HG03039 (cell line): ENCODE results near the gene SPDYE1.

Experiments
- ATAC-seq: cut with Tn5 transposase; IDR thresholded peaks from one replicate; pipeline ENCODE4 v1.9.1; 2021; ENCODE audit warnings: mild to moderate bottlenecking, moderate library complexity; ENCODE audit not compliant: unreplicated experiment

Gene SPDYE1

DNA sequence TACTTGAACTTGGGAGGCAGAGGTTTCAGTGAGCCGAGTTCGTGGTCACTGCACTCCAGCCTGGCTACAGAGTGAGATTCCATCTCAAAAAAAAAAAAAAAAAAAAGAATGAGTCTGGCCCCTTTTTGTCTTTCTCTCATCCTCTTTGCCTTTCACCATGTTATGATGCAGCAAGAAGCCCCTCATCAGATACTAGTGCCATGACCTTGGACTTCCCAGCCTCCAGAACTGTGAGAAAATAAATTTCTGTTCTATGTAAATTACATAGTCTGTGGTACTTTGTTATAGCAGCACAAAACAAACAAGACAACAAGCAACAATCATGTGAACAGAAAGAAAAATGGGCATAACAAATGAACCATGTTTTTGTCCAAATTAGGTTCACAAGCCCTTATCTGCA, 44.5 kb downstream of the SPDYE1 start:
- ATAC-seq, result no peak

DNA sequence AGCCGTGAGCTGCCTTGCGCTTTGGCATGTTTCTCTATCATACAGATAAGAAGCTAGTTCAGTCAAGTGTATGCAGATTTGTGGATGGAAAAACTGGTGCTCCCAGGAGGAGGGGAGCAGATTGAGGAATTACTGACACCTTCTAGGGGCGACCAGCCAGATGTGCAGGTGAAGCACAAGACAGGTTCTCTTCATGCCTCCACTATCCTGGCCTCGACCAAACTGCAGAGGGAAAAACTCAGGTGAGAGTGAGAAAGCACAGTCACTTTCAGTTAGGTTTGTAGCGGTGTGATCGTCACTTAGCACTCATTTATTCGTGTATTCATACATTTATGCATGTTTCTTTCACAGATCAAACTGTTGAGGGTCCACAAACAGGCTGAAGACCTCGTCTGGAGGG, 46.2 kb downstream of the SPDYE1 start:
- ATAC-seq, result no peak

DNA sequence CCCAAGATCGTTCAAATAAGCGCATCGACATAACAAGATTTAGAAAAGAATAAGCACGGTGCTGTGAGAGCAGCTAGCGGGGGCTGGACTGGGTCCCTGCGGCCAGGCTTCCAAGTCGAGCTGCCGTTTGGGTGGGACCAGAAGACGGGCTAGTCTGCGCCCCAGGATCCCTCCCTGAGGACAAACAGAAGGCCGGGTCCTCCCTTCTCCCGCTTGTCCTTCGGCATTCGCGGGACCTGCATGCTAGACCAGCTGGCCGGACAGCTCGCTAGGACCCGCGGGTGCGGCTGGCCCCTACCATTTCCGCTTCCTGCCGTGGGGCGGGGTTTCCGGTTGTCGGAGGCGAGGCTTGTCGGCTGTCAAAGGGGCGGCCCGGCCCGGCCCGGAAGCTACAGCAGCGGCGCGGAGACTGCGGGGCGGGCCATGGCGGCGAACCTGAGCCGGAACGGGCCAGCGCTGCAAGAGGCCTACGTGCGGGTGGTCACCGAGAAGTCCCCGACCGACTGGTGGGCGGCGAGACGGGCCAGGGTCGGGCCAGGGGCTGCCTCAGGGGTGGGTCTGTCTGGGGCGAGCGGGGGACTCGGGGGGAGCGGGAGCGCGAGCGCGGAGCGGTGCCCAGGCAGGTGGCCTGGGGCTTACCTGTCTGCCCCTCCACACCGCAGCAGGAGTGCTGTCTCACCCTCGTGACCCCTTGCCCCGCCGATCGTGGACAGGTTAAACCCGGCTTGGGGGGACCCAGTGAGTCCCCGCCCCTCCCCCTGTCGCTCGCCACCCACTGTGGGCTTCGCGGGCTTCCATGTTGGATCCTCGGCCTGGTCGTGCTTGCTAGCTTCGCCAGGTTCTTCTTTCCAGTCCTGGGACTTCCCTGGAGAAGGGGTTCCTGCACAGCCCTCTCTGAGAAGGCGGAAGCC, 46.9 kb downstream of the SPDYE1 start, which contains the start of gene DBNL:
TSS of gene DBNL (plus strand) at position 388 of the 911 bp plus-strand sequence. CDS start at position 424, 36 bp downstream.
- peak; percentile 67 for ATAC-seq

DNA sequence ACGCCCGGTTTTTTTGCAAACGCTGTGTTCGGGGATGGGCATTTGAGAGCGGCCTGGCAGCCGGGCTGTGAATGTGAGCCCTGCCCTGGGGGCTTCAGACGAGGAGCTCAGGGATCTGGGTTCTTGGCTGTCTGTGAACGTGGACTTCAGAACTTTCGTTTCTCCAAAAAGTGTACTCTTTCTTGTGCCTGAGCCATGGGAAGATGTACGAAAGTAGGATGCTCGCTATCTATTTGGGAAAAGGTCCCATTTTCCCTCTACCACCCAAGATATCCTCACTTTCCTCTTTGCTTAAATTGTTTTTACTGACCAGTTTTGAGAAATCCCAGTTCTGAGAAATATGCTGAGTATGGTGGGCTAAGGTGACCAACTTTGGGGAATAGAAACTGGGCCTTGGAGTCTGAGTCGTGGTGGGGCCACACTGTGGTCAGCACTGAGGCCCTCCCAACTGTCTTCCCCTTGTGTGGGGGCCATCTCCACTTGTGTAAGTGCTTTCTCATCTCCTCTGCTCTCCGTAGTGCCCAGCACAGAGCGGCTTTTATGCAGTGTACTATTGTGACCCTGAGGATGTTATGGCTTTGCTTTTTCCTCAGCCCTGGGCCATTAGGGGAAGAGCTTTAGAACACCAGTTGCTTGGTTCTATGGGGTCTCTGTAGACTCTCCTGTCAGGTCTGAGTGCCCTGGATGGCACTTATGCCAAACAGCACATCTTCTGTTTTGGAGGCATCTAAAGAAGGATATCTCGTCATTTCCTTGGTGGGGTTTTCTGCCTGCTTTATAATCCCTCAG, 47.7 kb downstream of the SPDYE1 start:
- ATAC-seq, result peak; percentile 6

DNA sequence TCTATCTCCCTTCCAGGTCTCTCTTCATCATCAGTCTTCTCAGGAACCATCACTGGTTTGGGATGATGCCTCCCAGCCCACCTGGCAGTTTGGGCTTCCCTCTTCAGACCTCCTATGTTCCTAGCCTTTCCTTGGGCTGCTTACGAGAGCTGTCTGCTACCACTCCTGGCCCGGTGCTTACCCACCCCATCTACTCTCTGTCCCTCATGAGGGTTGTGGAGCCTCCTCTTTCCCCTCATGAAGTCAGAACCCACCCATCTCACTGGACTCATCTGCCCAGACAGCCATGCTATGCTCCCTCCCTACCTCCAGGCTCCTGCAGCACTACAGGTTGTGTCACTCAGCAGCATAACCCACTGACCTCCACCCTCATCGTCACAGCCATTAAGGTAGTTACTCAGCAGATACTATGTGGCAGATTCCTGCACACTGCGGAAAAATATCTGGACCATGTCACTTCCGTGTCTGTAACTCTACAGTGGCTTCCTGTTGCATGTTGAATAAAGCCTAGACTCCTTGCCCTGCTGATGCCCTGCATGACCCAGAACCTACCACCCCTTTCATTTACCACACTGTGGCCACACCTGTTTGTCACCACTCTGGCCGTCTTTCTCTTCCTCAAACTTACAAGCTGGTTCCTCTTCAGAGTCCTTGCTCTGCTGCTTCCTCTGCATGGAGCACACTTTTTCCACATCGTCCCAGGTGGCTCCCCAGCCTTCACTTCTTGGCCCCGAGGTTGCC, 48.8 kb downstream of the SPDYE1 start:
- ATAC-seq, result peak; percentile 47

DNA sequence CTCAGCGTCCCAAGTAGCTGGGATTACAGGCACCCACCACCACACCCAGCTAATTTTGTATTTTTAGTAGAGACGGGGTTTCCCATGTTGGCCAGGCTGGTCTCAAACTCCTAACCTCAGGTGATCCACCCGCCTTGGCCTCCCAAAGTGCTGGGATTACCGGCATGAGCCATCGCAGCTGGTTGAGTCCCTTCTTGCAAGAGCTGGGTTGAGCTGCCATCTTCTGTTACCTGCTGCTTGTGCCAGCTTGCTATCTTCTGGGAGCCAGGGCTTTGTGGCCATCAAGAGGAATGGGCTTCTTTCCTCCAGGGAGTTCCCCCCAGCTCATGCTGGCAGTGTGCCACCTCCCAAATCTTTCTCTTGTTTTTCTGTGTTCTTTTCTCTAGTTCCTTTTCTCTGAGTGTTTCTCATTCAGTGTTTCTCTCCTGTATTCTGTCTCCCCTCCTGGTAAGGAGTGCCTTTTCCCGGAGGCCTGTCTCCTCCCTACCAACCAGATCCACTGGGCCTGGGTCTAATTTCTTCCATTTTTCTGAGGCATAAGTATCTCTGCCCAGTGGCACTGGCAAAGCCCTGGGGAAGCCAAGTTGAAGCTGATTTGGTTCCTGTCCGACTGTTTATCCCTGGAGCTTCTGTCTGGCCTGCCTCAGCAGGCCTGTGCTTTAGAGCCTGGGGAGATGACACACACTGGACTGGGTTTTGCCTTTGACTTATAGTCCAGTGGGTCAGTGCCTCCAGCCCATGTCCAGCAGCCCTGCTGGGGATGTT, 50.5 kb downstream of the SPDYE1 start:
- ATAC-seq, result no peak

DNA sequence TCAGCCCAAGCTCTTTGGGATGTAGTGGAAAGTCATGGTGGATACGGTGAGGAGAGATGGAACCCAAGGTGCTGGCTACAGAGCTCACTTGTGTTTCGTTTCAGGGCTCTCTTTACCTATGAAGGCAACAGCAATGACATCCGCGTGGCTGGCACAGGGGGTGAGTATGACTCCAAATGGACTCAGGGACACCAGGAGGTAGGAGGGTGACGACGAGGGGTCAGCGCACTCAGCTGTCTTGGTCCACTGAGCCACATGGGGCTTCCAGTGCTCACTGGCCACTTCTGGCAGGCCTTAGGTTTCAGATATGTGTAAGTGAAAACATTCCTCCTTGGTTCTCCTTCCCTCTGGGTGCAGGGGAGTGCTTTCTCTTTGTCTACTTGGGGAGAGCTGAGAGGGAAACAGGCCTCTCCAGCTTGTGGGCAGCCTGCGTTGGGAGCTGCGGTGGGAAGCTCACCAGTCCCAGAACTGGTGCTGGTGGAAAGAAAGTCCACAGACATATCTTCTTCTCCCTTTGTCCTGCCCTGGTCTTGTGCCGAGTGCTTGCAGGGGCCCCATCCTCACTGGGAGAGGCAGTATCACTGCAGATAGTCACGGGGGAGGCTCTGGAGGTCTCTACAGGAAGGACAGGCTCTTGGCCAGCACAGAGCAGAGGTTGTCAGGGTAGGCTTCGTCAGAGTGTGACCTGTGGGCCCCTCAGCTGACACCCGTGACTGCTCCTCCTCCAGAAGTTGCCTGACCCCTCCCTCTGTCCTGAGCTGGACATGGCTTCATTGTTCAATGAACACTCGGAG, 52.6 kb downstream of the SPDYE1 start:
- ATAC-seq, result no peak

DNA sequence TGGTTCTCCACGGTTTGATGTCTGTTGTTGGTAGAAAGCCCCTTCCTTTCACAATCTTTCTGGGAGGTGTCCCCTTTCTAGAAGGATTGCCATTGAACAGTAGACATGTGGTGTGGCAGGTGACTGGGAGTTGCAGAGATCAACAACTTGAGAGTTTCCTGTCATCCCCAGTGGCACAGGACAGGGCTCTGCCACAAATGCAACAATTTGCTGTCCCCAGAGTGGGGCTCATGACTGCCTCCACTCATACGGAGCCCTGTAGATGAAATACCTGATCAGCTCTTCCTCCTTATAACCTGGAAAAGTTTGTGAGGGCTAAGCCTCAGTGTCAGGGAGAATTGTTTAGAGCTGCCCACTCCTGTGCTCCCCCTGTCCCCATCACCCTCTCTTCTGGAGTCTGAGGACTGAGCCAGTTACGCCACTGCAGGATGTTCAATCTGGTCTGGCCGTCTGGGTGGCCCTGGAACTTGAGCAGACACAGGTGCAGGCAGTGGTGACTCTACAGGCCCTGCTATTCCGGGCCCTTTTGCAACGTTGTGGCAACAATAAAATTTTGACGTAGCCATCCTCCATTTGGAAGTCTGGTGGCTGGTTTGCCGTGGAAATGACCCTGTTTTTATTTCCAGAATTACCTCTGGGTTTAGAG, 53.3 kb downstream of the SPDYE1 start:
- ATAC-seq, result no peak

DNA sequence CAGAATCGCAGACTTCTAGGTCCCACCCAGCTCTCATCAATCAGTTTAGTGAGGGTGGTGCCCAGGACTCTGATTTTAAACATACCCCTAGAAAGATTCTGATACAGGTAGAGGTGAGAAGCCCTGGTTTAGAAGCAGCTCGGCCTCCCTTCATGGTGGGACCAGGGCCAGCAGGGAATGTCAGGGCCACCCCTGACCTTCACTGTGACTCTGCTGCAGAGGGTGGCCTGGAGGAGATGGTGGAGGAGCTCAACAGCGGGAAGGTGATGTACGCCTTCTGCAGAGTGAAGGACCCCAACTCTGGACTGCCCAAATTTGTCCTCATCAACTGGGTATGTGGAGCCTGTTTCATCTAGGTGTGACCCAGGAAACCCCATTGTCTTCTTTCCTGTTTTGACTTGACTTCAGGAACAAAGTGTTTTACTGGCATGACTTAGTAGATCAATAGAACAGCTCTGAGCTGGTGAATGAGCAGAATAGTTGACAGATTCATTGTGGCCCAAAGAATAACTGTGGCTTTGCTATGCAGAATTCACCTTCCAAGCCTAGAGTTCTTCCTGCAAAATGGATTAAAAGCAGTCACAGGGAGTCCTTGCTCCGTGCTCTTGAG, 54.0 kb downstream of the SPDYE1 start:
- no peak for ATAC-seq

DNA sequence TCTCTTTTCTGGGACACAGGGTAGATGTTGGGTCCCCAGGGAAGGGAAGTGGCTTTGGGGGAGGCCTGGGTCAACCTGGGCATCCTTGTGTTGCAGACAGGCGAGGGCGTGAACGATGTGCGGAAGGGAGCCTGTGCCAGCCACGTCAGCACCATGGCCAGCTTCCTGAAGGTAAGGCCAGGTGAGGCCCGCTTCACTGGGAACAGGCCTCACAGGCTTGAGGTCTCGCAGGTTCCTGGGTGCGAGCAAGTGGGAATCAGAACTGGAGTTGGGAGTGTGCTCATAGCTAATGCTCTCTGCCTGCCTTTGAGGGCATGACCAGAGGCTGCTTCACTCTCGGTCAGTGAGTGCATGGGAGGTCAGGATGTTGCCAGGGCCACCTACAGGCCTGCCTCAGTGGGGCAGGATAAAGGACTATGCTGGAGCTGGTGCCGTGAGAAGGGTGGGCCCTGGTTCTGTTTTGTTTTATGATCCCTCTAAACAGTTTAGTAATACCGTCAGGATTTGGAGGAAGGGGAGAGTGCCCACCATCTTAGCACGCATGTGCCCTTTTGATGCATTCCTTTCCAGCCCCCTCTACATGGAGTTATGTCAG, 55.2 kb downstream of the SPDYE1 start:
- ATAC-seq, result no peak

DNA sequence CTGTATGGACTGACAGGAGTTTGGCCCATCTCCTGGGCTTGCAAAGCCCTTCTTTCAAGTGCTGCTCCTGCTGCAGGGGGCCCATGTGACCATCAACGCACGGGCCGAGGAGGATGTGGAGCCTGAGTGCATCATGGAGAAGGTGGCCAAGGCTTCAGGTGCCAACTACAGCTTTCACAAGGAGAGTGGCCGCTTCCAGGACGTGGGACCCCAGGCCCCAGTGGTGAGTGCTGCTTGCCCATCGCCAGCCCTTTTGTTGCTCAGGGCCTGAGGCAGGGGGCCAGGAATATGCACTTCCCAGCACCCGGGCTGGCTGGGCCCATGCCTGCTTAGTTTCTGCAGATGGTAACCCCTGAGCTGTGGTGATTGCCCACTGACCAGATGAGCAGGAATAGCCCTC, 59.0 kb downstream of the SPDYE1 start:
- ATAC-seq, result no peak

DNA sequence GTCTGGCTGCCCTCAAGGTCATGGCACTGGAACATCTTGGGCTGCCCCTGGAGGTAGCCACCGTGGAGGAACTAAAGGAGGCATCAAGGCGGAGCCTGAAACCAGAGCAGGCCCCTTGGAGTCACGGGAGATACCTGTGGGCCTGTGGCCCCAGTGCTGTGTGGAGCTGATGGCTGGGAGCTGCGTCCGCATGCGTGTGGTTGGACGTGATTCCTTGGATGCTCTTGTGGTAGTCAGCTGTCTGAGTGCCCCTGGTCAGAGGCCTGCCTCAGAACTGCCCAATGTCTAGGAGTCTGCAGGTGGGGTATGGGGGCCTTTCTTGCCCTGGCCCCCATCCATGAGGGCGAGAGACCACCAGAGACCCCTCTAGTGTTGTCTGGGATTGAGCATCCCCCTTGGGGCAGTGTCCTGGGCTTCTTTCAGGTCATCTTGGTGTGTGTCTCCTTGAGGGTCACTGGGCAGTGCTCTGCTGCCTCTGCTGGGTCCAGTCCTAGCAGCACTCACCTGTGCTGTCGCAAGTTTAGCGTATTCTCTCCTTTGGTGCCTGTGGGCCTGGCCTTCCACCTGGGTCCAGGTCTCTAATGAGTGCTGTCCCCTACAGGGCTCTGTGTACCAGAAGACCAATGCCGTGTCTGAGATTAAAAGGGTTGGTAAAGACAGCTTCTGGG, 59.6 kb downstream of the SPDYE1 start:
- no peak for ATAC-seq

DNA sequence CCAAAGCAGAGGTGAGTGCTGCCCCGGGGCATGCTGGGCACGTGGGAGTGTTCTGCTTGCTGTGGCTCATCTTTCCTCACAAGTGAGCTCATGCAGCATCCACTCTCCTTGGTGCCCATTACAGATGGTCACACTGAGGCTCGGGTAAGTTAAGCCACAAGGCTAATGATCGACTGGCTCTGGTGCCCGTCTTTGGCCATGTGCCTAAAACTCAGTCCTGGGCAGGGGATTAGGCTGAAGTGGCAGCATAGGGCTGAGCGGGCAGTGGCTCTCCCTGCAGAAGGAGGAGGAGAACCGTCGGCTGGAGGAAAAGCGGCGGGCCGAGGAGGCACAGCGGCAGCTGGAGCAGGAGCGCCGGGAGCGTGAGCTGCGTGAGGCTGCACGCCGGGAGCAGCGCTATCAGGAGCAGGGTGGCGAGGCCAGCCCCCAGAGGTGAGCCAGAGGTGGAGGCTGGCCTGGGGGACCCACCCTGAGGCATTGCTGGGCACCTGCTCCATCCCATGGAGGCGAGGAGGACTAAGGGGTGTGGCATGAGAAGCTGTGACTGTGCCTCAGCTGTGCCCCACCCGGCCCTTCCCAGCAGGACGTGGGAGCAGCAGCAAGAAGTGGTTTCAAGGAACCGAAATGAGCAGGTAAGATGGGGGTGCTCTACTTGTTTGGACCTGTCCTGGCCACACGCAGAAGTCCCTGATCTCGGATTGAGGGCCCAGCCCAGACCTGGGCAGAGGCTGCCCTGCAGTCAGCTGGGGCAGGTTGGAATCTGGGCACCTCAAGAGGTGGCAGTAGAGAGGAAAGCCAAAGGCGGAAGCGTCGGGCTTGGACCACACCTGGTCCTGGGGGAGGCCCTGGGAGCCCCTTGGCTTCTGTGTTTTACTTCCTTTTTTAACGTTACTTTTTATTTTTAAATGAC, 60.4 kb downstream of the SPDYE1 start:
- no peak for ATAC-seq

DNA sequence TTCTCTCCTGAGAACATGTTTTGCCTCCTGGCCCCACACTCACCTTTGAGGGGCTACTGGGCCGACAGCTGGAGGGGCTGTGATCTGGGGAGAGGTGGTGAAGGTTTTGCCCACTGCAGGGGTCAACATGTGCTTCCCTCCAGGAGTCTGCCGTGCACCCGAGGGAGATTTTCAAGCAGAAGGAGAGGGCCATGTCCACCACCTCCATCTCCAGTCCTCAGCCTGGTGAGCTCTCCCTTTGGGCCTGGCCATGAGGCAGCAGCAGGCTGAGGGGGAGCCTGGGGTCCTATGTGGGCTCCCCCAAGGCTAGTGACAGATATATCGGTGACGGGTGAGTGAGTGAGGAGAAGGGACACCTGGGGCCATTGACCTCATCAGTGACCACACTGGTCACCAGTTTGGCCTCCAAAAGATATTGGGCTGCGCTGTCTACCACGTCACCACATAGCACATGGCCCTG, 61.1 kb downstream of the SPDYE1 start:
- no peak for ATAC-seq

DNA sequence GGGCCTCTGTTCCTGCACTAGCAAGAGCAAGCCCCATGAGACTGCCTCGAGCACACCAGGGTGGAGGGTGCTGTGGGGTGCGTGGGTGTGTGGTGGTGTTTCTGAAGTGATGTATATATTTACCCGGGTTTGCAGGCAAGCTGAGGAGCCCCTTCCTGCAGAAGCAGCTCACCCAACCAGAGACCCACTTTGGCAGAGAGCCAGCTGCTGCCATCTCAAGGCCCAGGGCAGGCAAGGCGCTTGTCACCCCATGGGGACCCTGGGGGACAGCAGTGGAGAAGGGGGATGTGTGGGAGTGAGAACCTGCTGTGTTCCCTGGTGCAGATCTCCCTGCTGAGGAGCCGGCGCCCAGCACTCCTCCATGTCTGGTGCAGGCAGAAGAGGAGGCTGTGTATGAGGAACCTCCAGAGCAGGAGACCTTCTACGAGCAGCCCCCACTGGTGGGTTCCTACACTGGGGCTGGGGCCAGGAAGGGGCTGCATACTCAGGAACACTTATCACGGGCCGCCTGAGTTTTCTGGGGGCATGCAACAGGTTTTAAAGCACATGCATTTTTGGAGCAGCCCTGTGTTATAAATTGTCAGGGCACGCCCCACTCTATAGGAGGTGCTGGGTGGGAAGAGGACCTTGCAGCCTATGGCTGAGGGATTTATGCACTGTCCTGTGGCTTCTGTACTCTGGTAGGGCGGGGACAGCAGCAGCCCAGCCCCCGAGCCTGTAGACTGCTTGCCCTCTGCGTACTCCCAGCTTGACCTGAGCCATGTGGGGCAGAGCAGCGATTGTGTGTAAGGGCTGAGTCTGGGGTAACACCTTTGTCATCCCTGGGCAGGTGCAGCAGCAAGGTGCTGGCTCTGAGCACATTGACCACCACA, 61.8 kb downstream of the SPDYE1 start:
- no peak for ATAC-seq
